CD14-positive monocyte (primary cell): ENCODE results near the gene MSANTD1. TPM values are rescaled to one million over a fixed set of nuclear protein-coding genes. Genes with fewer than 3 reads are reported as not detected.

Experiments
- DNase-seq, 3 donors: peaks; one replicate each; pipeline ENCODE4 v3.0.0-alpha.2; 2011 to 2022
- H2AFZ ChIP-seq: 2 replicates; pipeline ENCODE4 v1.6.0; 2012; ENCODE audit warnings: mild to moderate bottlenecking, low read depth, low read length, inconsistent platforms; ENCODE audit not compliant: insufficient read depth, poor library complexity, severe bottlenecking
- H3K27ac ChIP-seq, 2 donors: 1 replicate in 1 of 2; 2 replicates in 1 of 2; pipeline ENCODE4 v1.5.1; 2012 to 2013; ENCODE audit warnings: low read length in 2 of 2, control low read depth in 1 of 2, inconsistent platforms in 1 of 2, low read depth in 1 of 2, mild to moderate bottlenecking in 1 of 2
- H3K27me3 ChIP-seq, 2 donors: one replicate each; pipeline versions ENCODE4 v1.6.0 to v1.6.1; 2011 to 2013; ENCODE audit warnings: low read length in 2 of 2; ENCODE audit not compliant: control insufficient read depth in 2 of 2, insufficient read depth in 2 of 2
- H3K36me3 ChIP-seq, 2 donors: replicated peaks in 1 of 2; 1 replicate in 1 of 2; 2 replicates in 1 of 2; pipeline versions ENCODE4 v1.5.1 to v1.6.1; 2012 to 2013; ENCODE audit warnings: low read length in 2 of 2, control low read depth in 1 of 2, inconsistent platforms in 1 of 2, mild to moderate bottlenecking in 1 of 2; ENCODE audit not compliant: insufficient read depth in 2 of 2, control insufficient read depth in 1 of 2
- H3K4me1 ChIP-seq, 2 donors: 1 replicate in 1 of 2; 2 replicates in 1 of 2; pipeline versions ENCODE4 v1.5.1 to v1.6.1; 2012 to 2013; ENCODE audit warnings: low read length in 2 of 2, control low read depth in 1 of 2, inconsistent platforms in 1 of 2, mild to moderate bottlenecking in 1 of 2, moderate library complexity in 1 of 2; ENCODE audit not compliant: insufficient read depth in 2 of 2, control insufficient read depth in 1 of 2
- H3K4me2 ChIP-seq: replicated peaks from 2 replicates; pipeline ENCODE3; 2012; ENCODE audit warnings: low read length, moderate library complexity, mild to moderate bottlenecking; ENCODE audit not compliant: poor library complexity, severe bottlenecking; ENCODE audit errors: extremely low read depth
- H3K4me3 ChIP-seq, 3 experiments: fragments of 200-600 bp in 1 of 3; sonication (generic) in 1 of 3; replicated peaks in 1 of 3; 1 replicate in 2 of 3; 2 replicates in 1 of 3; pipeline ENCODE4 v1.5.1; 2011 to 2013; ENCODE audit warnings: low read length in 3 of 3, mild to moderate bottlenecking in 3 of 3, control low read depth in 2 of 3, low read depth in 2 of 3, inconsistent platforms in 1 of 3, moderate library complexity in 1 of 3
- H3K79me2 ChIP-seq: 2 replicates; pipeline ENCODE4 v1.6.0; 2012; ENCODE audit warnings: mild to moderate bottlenecking, control low read depth, inconsistent platforms, low read length, moderate library complexity; ENCODE audit not compliant: insufficient read depth
- H3K9ac ChIP-seq: 2 replicates; pipeline ENCODE4 v1.6.0; 2017; ENCODE audit warnings: low read length, mild to moderate bottlenecking; ENCODE audit not compliant: insufficient read depth, poor library complexity, severe bottlenecking
- H3K9me3 ChIP-seq, 2 donors: replicated peaks in 1 of 2; 1 replicate in 1 of 2; 2 replicates in 1 of 2; pipeline versions ENCODE4 v1.5.1 to v1.6.1; 2012 to 2013; ENCODE audit warnings: low read length in 2 of 2, control low read depth in 1 of 2; ENCODE audit not compliant: control insufficient read depth in 1 of 2, insufficient read depth in 1 of 2
- H4K20me1 ChIP-seq: 2 replicates; pipeline ENCODE4 v1.6.0; 2012; ENCODE audit warnings: mild to moderate bottlenecking, low read length, control low read depth, moderate library complexity; ENCODE audit not compliant: insufficient read depth
- H3K27ac Mint-ChIP-seq, 7 donors: one replicate each; pipeline ENCODE4 v1.8.0; 2020; ENCODE audit warnings: mild to moderate bottlenecking in 7 of 7, mixed read lengths in 7 of 7, moderate library complexity in 6 of 7, inconsistent platforms in 2 of 7
- H3K27me3 Mint-ChIP-seq, 3 donors: one replicate each; pipeline ENCODE4 v1.8.0; 2021 to 2022; ENCODE audit warnings: low read depth in 3 of 3, mild to moderate bottlenecking in 3 of 3, mixed read lengths in 3 of 3, moderate library complexity in 3 of 3, inconsistent platforms in 1 of 3
- H3K36me3 Mint-ChIP-seq, 2 donors: one replicate each; pipeline ENCODE4 v1.8.0; 2020; ENCODE audit warnings: mixed read lengths in 2 of 2, inconsistent platforms in 1 of 2, mild to moderate bottlenecking in 1 of 2
- H3K4me1 Mint-ChIP-seq: one replicate; pipeline ENCODE4 v1.8.0; 2020; ENCODE audit warnings: mild to moderate bottlenecking, mixed read lengths
- H3K4me3 Mint-ChIP-seq, 2 donors: one replicate each; pipeline ENCODE4 v1.8.0; 2020; ENCODE audit warnings: mild to moderate bottlenecking in 2 of 2, mixed read lengths in 2 of 2, moderate library complexity in 1 of 2
- H3K9me3 Mint-ChIP-seq, 7 donors: one replicate each; pipeline ENCODE4 v1.8.0; 2020 to 2022; ENCODE audit warnings: mixed read lengths in 7 of 7, mild to moderate bottlenecking in 6 of 7, moderate library complexity in 6 of 7, inconsistent platforms in 2 of 7
- WGBS: methylation state at CpG from one replicate; pipeline ENCODE4 v1.1.5; 2013; ENCODE audit warnings: missing lambda C conversion rate; ENCODE audit not compliant: insufficient coverage; 5-methylcytosine and 5-hydroxymethylcytosine counted together
- intact Hi-C, 2 donors: fragments of 100-400 bp; cut with micrococcal nuclease; formaldehyde crosslinking; loops; one replicate each; pipeline versions ENCODE4 v1.15.0 to v1.15.1; 2023
- polyA plus RNA-seq, 3 donors: library from polyadenylated mRNA; depleted of rRNA in 1 of 3; unstranded in 2 of 3; stranded (reverse) in 1 of 3; fragments of 300-500 nt in 2 of 3; fragments of >200 nt in 1 of 3; fragmentation: Illumina TruSeq in 2 of 3; gene quantifications; 1 replicate in 2 of 3; 2 replicates in 1 of 3; pipeline ENCODE4 v1.2.3, GENCODE V29; 2012 to 2021
- TF ChIP-seq, protein P1 (sequence below): fragments of 200-600 bp; IDR thresholded peaks from one replicate; pipeline ENCODE4 v1.8.0; 2022; ENCODE audit warnings: antibody characterized with exemption, mild to moderate bottlenecking

Gene MSANTD1
- polyA plus RNA-seq, 3 donors: 0.52 TPM; not detected in 2

GRCh38 chr4:3256230-3257102 lies 7.5 kb downstream of the MSANTD1 start:
- no peak overlapping the region for H3K4me3 ChIP-seq
- intact Hi-C loops: no loop called here
- no peak overlapping the region for H2AFZ ChIP-seq
- no peak overlapping the region for H3K9ac ChIP-seq
- H3K27ac Mint-ChIP-seq: peak overlapping the region in 2 of 7 donors; percentile 50 to 56
- DNase-seq: no peak
- no peaks in the 10 kb centered on the region for H3K27me3 ChIP-seq
- peaks cover 0 to 5% (median 1%) of the 10 kb centered on the region in 3 donors for H3K27me3 Mint-ChIP-seq
- H3K27ac ChIP-seq: no peak overlapping the region
- H3K9me3 Mint-ChIP-seq: no peaks in the 10 kb centered on the region
- no peak overlapping the region for H3K4me2 ChIP-seq
- no peaks in the 10 kb centered on the region for H4K20me1 ChIP-seq
- no peaks in the 10 kb centered on the region for H3K36me3 ChIP-seq
- TF ChIP-seq, protein P1, sequence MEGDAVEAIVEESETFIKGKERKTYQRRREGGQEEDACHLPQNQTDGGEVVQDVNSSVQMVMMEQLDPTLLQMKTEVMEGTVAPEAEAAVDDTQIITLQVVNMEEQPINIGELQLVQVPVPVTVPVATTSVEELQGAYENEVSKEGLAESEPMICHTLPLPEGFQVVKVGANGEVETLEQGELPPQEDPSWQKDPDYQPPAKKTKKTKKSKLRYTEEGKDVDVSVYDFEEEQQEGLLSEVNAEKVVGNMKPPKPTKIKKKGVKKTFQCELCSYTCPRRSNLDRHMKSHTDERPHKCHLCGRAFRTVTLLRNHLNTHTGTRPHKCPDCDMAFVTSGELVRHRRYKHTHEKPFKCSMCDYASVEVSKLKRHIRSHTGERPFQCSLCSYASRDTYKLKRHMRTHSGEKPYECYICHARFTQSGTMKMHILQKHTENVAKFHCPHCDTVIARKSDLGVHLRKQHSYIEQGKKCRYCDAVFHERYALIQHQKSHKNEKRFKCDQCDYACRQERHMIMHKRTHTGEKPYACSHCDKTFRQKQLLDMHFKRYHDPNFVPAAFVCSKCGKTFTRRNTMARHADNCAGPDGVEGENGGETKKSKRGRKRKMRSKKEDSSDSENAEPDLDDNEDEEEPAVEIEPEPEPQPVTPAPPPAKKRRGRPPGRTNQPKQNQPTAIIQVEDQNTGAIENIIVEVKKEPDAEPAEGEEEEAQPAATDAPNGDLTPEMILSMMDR: no peak
- H3K36me3 Mint-ChIP-seq: peaks cover 0 to 9% of the 10 kb centered on the region in 2 donors
- H3K4me1 Mint-ChIP-seq: no peaks in the 10 kb centered on the region
- no peaks in the 10 kb centered on the region for H3K79me2 ChIP-seq
- no peak overlapping the region for H3K4me3 Mint-ChIP-seq
- WGBS: 98% methylated on average over 13 of the region's 21 CpGs
- H3K4me1 ChIP-seq: no peaks in the 10 kb centered on the region
- no peaks in the 10 kb centered on the region for H3K9me3 ChIP-seq

GRCh38 chr4:3257103-3257555 lies 8.2 kb downstream of the MSANTD1 start:
- no peaks in the 10 kb centered on the region for H3K4me1 ChIP-seq
- no peaks in the 10 kb centered on the region for H4K20me1 ChIP-seq
- DNase-seq: no peak
- H3K9me3 ChIP-seq: no peaks in the 10 kb centered on the region
- TF ChIP-seq, protein P1: no peak
- no peak overlapping the region for H3K4me3 ChIP-seq
- H3K27me3 Mint-ChIP-seq: peaks cover 0 to 5% (median 1%) of the 10 kb centered on the region in 3 donors
- H3K4me3 Mint-ChIP-seq: no peak overlapping the region
- H3K27ac ChIP-seq: no peak overlapping the region
- H3K27ac Mint-ChIP-seq: peak overlapping the region in 3 of 7 donors; percentile 7 to 75 (median 30)
- intact Hi-C loops: no loop called here
- 100% methylated on average over 5 of the region's 9 CpGs for WGBS
- no peaks in the 10 kb centered on the region for H3K36me3 ChIP-seq
- H2AFZ ChIP-seq: no peak overlapping the region
- H3K4me1 Mint-ChIP-seq: no peaks in the 10 kb centered on the region
- H3K27me3 ChIP-seq: no peaks in the 10 kb centered on the region
- no peaks in the 10 kb centered on the region for H3K79me2 ChIP-seq
- H3K9ac ChIP-seq: no peak overlapping the region
- peaks cover 0 to 9% of the 10 kb centered on the region in 2 donors for H3K36me3 Mint-ChIP-seq
- H3K4me2 ChIP-seq: no peak overlapping the region
- no peaks in the 10 kb centered on the region for H3K9me3 Mint-ChIP-seq
